Effector memory CD8-positive, alpha-beta T cell (primary cell): ENCODE data around the gene GDF10.

Source experiments
- ATAC-seq: fragments of 150-1000 bp; cut with Tn5 transposase; replicated peaks from 2 replicates; pipeline ENCODE4 v1.10.0; 2021; ENCODE audit warnings: mild to moderate bottlenecking, moderate library complexity
- DNase-seq, 3 experiments: peaks; one replicate each; pipeline ENCODE4 v3.0.0; 2021
- H3K27ac Mint-ChIP-seq, 2 donors: one replicate each; pipeline ENCODE4 v1.8.0; 2022; ENCODE audit warnings: mild to moderate bottlenecking in 2 of 2, mixed read lengths in 2 of 2, moderate library complexity in 2 of 2
- H3K27me3 Mint-ChIP-seq, 2 donors: one replicate each; pipeline ENCODE4 v1.8.0; 2022; ENCODE audit warnings: mixed read lengths in 2 of 2
- H3K36me3 Mint-ChIP-seq: one replicate; pipeline ENCODE4 v1.8.0; 2022; ENCODE audit warnings: mild to moderate bottlenecking, moderate library complexity, mixed read lengths; ENCODE audit not compliant: insufficient read depth
- H3K4me1 Mint-ChIP-seq, 2 donors: one replicate each; pipeline ENCODE4 v1.8.0; 2022; ENCODE audit warnings: low read depth in 2 of 2, mixed read lengths in 2 of 2
- H3K4me3 Mint-ChIP-seq, 2 donors: one replicate each; pipeline ENCODE4 v1.8.0; 2022; ENCODE audit warnings: mild to moderate bottlenecking in 2 of 2, mixed read lengths in 2 of 2, moderate library complexity in 2 of 2
- H3K9me3 Mint-ChIP-seq, 2 donors: one replicate each; pipeline ENCODE4 v1.8.0; 2022; ENCODE audit warnings: mixed read lengths in 2 of 2
- total RNA-seq, 9 experiments: gene quantifications; one replicate each; lab custom pipeline; 2026; lab: John Stamatoyannopoulos, UW

Gene GDF10, protein sequence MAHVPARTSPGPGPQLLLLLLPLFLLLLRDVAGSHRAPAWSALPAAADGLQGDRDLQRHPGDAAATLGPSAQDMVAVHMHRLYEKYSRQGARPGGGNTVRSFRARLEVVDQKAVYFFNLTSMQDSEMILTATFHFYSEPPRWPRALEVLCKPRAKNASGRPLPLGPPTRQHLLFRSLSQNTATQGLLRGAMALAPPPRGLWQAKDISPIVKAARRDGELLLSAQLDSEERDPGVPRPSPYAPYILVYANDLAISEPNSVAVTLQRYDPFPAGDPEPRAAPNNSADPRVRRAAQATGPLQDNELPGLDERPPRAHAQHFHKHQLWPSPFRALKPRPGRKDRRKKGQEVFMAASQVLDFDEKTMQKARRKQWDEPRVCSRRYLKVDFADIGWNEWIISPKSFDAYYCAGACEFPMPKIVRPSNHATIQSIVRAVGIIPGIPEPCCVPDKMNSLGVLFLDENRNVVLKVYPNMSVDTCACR
- total RNA-seq, result 0 to 0.13 (median 0.03) reads per million in 9 experiments

DNA sequence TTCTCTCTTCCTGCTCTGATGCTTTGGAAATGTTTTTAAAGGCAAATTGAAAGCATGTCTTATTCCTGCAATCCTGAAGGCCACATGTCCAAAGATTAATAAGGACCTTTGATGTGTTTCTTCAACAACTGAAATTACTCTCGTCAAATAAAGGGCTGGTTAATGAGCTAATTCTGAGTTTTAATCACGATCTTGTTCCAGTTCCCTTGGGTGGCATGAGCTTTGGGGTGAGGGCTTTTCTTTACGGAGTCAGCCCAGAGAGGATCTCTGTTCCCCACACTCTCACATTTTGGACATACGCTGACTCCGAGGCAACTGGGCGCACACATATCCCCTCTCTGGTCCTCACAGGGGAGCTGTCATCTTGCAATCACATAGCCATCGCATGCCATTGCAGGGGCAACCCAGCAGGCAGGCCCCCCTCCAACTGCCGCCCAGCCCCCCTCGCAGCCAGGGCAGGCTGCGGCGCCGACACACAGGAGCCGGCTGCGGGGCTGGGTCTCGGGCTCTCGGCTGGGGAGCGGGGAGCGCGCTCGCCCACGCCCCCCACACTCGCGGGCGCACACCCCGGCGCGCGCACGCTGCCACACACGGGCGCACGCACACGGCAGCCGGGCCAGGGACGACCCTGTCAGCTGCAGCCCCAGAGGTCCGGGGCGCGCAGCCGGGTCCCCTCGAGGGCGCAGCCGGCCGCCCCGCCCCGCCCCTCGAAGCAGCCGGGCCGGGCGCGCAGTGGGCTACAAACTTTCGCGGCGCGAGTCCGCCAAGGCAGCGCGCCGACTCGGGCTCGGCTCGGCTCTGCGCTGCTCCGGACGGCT, at the start of gene GDF10:
Gene GDF10 (plus strand): TSS at position 587 of the 818 bp plus-strand sequence. CDS start 455 bp downstream, outside the sequence.
- H3K27ac Mint-ChIP-seq, result no peak within 1 kb of the TSS
- H3K27me3 Mint-ChIP-seq, result peaks cover 11% of the 10 kb centered on the region in 2 donors
- peaks cover 0 to 3% of the 10 kb centered on the region in 2 donors for H3K4me1 Mint-ChIP-seq
- ATAC-seq, result no peak
- H3K4me3 Mint-ChIP-seq, result peak within 1 kb of the TSS; percentile 63 to 67
- no peaks in the 10 kb centered on the region for H3K36me3 Mint-ChIP-seq
- no peak for DNase-seq
- no peaks in the 10 kb centered on the region for H3K9me3 Mint-ChIP-seq

DNA sequence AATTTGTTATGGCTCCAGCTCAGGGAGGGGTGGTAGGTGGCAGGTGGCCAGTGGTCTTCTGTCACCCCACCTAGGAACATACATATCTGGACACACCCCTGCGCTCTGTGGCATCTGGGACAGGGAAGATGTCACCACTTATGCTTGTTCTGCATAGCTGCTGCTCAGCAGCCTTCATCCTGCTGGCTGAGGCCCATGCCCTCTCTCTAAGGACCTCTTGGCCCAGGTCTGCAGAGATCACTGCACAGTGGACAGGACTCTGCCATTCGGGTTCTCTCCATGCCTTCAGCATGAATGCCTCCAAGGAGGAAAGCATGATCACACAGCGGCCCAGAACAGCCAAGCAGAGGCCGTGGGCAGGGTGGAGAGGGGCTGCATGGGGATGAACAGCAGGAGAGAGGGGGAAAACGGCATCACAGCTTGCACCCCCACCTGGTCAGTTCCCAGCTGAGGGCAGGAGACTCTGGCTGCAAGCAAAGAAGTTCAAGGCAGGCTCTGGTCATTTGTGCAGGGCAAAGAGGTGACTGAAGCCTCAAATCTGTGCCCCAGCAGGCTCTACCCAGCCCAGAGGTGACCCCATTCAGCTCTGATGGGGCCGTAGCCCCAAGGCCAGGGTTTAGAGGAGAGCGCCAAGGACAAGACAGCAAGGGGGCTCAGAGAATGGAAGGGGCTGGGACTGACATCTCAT, 47.8 kb upstream of the GDF10 start:
- H3K27ac Mint-ChIP-seq, result no peak overlapping the region
- H3K36me3 Mint-ChIP-seq, result no peaks in the 10 kb centered on the region
- H3K9me3 Mint-ChIP-seq, result no peaks in the 10 kb centered on the region
- no peak for DNase-seq
- no peak for ATAC-seq
- H3K4me3 Mint-ChIP-seq, result no peak overlapping the region
- H3K27me3 Mint-ChIP-seq, result peaks cover 0 to 7% of the 10 kb centered on the region in 2 donors
- H3K4me1 Mint-ChIP-seq, result peaks cover 1 to 5% of the 10 kb centered on the region in 2 donors

DNA sequence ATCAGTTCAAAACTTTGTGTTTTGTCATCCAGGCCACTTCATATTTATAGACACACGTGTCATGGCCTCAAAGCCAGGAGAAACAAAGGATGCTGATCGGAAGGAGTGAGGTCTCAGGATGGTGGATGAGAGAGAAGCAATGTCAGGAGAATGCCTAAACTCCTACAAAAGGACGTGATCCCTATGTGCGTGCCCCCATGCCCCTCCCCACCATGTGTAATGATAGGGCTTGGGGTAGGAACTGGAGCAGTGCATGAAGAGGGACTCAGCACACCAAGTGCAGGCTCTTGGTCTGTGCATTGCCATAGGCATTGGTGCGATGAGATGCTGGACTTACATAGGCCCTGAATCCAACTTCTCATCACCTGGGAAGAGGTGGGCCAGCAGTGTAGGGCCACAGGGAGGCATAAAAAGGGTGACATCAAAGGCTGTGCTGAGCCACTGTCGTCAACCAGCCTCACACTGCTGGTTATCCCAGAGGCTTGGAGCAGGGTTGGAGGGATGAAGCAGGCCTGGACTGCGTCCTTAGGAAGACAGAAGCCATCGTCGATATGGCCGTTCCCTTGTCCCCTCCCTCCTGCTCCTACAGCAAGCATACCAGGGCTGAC, 46.9 kb upstream of the GDF10 start:
- peaks cover 0 to 7% of the 10 kb centered on the region in 2 donors for H3K27me3 Mint-ChIP-seq
- no peak for ATAC-seq
- H3K27ac Mint-ChIP-seq, result no peak overlapping the region
- no peak for DNase-seq
- peaks cover 3 to 13% of the 10 kb centered on the region in 2 donors for H3K4me1 Mint-ChIP-seq
- H3K4me3 Mint-ChIP-seq, result no peak overlapping the region
- H3K36me3 Mint-ChIP-seq, result no peaks in the 10 kb centered on the region
- no peaks in the 10 kb centered on the region for H3K9me3 Mint-ChIP-seq

DNA sequence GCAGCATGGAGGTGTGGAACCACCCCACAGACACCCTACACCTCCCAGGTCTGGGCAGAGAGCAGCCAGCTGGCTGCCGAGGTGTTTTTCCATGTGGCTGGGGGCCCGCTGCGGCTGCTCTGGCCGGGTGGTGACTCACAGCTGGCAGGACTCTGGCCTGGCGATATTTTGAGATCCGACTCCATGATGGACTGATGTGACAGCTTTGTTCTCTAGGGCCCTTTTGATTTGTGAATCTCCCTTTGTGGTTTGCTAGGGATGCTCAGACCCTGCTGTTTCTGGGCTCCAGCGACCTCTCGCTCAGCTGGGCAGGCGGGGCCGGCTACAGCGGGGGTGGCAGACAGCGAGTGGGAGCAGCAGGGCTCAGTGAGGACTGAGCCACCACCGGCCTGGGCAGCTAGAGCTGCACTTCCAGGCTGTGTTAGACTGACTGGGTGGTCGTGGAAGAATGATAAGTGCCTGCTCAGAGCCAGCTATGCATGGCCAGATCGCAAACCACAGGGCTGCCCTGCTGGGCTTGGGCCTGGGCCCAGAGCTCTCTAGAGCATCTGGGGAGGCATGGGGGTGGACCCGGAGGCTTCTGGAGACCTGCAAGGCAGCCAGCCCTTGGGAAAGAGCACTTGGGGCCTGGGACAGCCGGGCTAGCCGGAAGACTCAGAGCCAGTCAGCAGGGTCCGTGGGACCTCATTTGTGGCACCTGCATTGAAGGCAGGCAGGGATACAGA, 46.2 kb upstream of the GDF10 start:
- H3K9me3 Mint-ChIP-seq, result no peaks in the 10 kb centered on the region
- no peaks in the 10 kb centered on the region for H3K36me3 Mint-ChIP-seq
- no peak for DNase-seq
- H3K27ac Mint-ChIP-seq, result no peak overlapping the region
- H3K4me3 Mint-ChIP-seq, result no peak overlapping the region
- H3K4me1 Mint-ChIP-seq, result peaks cover 3 to 13% of the 10 kb centered on the region in 2 donors
- ATAC-seq, result no peak
- H3K27me3 Mint-ChIP-seq, result peaks cover 0 to 4% of the 10 kb centered on the region in 2 donors

DNA sequence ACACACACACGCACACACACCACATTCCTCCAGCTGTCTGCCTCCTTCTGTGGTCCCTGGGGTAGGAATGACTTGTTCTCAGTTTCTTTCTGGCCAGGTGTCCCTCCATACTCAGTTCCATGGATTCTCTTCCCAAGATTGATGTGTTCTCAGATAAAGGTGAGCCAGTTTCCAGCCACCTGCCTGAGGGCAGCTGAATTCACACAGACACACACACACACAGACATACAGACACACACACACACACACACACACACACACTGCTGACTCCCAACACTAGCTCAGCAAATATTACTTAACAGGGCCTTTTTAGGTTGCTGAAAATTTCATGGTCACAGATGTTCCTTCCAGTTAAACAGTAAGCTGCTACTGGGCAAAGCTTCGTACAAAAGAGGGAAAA, 45.4 kb upstream of the GDF10 start:
- Mint-ChIP-seq H3K27ac (no peak overlapping the region), H3K36me3 (no peaks in the 10 kb centered on the region), H3K4me1 (peaks cover 3 to 13% of the 10 kb centered on the region in 2 donors), H3K27me3 (no peaks in the 10 kb centered on the region), H3K9me3 (no peaks in the 10 kb centered on the region), H3K4me3 (no peak overlapping the region)
- ATAC-seq (no peak), DNase-seq (no peak)

DNA sequence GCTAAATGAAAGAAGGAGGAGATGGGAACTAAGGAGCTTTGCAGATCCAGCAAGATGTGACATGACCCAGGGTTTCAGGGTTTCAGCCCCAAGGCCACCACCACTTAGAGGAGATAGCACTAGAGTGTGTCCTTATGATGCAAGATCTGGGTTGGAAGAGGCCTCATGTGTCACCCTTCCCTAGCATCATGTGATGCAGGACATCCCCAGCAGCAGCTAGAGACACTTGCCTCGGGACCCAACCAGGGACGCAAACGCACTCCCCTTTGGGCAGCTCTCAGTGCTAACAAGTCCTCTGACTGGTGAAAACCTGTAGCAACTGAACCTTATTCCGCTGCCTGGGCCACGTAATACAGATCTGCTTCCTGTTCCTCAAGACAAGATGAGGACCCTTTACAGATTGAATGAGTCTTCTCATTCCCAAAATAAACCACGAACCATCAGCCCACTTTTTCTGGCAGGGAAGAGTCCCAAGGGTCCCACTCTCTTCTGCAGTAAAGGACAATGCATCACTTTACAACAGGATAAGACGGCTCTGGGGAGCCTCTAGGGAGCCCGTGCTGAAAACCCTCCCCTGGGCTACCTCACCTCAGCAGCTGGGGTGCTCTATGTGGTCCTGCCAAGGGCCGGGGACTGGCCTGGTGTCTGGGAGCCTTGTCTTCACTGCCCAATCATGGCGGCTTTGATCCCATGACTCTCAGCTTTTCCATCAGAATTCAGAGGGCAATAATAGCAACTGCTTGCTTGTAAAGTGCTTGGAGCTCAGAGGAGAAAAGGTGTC, 44.8 kb upstream of the GDF10 start:
- DNase-seq, result no peak
- ATAC-seq, result peak; percentile 16
- Mint-ChIP-seq H3K4me3 (no peak overlapping the region), H3K36me3 (no peaks in the 10 kb centered on the region), H3K9me3 (no peaks in the 10 kb centered on the region), H3K27me3 (no peaks in the 10 kb centered on the region), H3K4me1 (peaks cover 3 to 15% of the 10 kb centered on the region in 2 donors), H3K27ac (no peak overlapping the region)

DNA sequence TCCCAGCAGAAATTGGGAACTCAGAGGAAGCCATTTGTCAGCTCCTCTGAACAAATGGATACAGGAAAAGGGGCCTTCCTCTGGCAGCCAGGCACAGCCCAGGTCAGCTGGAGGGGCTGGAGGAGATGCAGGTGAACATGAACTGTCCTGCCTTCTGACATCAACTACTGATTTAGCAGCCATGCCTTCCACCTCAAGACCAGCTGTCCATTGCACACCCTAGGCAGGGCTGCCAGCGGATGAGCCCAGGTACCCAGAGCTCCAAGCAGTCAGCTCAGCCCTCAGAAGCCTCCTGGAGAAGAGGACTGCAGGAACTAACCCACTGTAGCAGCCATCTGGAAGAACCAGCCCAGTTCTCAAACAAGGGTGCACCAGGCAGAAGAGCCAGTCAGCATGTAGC, 44.1 kb upstream of the GDF10 start:
- ATAC-seq, result no peak
- Mint-ChIP-seq H3K36me3 (no peaks in the 10 kb centered on the region), H3K27me3 (no peaks in the 10 kb centered on the region), H3K27ac (no peak overlapping the region), H3K4me1 (peaks cover 4 to 21% of the 10 kb centered on the region in 2 donors), H3K9me3 (no peaks in the 10 kb centered on the region), H3K4me3 (no peak overlapping the region)
- DNase-seq, result no peak

DNA sequence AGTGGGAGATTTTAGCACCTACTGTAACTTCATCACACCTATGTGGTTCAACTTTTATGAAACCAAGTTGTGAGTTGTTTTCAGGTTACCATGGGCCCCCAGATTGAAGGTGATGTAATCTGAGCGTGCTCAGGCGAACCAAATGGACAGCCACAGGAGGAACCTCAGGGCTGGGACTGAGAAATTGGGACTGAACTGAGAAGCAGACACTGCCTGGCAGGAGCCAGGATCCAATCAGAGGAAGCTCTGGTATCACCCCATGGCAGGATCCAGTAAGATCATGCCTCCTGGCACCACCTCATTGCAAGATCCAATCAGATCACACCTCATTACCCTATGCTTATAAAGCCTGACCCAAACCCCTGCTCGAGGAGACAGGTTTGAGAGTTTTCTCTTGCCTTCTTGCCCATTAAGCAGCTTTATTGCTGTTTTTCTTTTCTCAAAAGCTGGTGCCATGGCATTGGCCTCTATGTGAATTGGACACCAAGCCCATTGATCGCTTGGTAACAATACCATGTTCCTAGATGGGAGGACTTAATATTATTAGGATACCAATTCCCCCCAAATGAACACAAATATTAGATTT, 43.2 kb upstream of the GDF10 start:
- H3K4me1 Mint-ChIP-seq, result peaks cover 10 to 26% of the 10 kb centered on the region in 2 donors
- no peaks in the 10 kb centered on the region for H3K27me3 Mint-ChIP-seq
- H3K27ac Mint-ChIP-seq, result peak overlapping the region; percentile 42 to 92
- H3K4me3 Mint-ChIP-seq, result peak overlapping the region in 1 of 2 donors; percentile 74
- peak; percentile 39 for ATAC-seq
- no peak for DNase-seq
- no peaks in the 10 kb centered on the region for H3K36me3 Mint-ChIP-seq
- no peaks in the 10 kb centered on the region for H3K9me3 Mint-ChIP-seq

DNA sequence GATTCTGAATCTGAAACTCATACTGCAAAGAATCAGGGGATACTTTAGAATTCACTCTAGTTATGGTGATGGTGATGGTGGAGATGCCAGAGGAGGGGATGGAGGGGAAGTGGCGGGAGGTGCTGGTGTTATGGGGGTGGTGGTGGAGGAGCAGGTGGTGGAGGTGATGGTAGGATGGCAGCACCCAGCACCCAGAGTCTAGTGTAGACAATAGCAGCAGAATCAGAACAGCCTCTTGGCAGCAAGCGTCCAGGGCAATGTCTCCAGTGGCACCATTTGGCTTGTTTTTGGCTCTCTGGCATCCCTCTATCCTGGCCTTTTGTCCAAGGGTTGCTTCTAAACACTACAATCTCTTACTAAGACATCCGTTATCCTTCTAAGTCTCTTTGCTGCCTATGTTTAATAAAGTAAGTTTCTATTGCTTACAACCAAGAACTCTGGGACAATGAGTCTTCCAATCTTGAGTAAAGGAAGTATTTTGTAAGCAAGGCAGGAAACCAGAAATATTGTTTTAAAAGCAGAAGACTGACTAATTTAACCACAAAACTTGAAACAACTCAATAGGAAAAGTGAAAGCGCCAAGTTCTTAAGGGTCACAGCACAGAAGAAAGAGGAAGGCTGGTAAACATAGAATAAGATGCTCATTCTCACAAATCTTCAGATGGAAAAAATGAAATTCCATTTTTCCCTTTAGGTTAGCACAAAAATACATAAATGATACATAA, 42.4 kb upstream of the GDF10 start:
- Mint-ChIP-seq H3K27me3 (no peaks in the 10 kb centered on the region), H3K4me1 (peaks cover 10 to 26% of the 10 kb centered on the region in 2 donors), H3K36me3 (no peaks in the 10 kb centered on the region), H3K4me3 (peak overlapping the region; percentile 2 to 74), H3K9me3 (no peaks in the 10 kb centered on the region), H3K27ac (peak overlapping the region; percentile 42 to 92)
- no peak for DNase-seq
- ATAC-seq, result peak; percentile 62

DNA sequence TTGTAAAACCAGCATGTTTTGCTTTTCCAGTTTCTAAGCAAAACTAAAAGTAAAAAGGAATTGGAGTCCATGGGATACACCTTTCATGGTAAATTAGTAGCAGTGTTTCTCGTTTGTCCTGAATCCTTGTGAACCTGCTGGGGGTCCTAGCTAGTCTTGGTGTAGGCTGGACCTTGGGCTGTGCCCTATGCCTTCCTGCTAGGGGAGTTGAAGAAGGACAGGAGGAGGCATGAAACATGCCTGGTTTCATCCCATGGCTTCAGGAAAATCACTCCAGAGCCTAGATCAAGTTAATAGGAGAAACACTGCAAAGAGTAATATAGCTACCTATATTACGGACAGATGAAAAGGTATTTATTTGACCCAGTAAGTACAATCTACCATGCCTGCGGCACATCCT, 41.1 kb upstream of the GDF10 start:
- Mint-ChIP-seq H3K36me3 (no peaks in the 10 kb centered on the region), H3K4me3 (no peak overlapping the region), H3K27ac (peak overlapping the region in 1 of 2 donors; percentile 92), H3K27me3 (peaks cover 0 to 5% of the 10 kb centered on the region in 2 donors), H3K4me1 (peaks cover 10 to 26% of the 10 kb centered on the region in 2 donors), H3K9me3 (no peaks in the 10 kb centered on the region)
- ATAC-seq, result no peak
- DNase-seq, result no peak

DNA sequence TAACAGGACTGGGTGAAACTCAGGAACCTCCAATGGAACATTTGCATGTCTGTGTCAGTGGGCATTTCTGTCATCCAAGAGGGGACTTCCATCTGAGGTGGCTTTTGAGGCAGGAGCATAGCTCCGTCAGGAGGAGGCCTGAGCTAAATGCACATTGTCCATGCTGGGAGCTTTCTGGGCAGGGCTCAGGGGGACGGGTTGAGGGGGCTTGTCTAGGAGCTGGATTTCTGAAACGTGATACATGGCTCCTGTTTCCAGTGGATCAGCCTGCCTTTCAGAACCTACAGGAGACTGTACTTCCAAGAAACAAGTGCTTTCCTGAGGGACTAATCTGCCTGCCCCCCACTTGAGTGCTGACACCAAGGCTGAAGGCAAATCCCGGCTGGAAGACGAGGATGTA, 40.5 kb upstream of the GDF10 start:
- ATAC-seq (no peak), DNase-seq (no peak)
- no peak overlapping the region for H3K4me3 Mint-ChIP-seq
- H3K9me3 Mint-ChIP-seq, result no peaks in the 10 kb centered on the region
- peaks cover 0 to 9% of the 10 kb centered on the region in 2 donors for H3K27me3 Mint-ChIP-seq
- H3K27ac Mint-ChIP-seq, result no peak overlapping the region
- no peaks in the 10 kb centered on the region for H3K36me3 Mint-ChIP-seq
- H3K4me1 Mint-ChIP-seq, result peaks cover 10 to 26% of the 10 kb centered on the region in 2 donors
